Measurements from ENCODE around the gene SFI1.

- TF ChIP-seq CTCF (IDR thresholded peaks at IDR 0.05) (no peak), POLR2A (IDR thresholded peaks at IDR 0.05) (no peak)
Observed at GRCh38 chr22:31495343-31495742, 993 bp upstream of the SFI1 start.
